WTC11 (cell line): Measurements from ENCODE around the gene GRIK5. TPM values are rescaled to one million over a fixed set of nuclear protein-coding genes. Genes with fewer than 3 reads are reported as not detected.
A peak's percentile ranks its signal among the peaks of the same experiment; 100 is the strongest.

Experiments used
- ATAC-seq: fragments of 200-7000 bp; cut with Tn5 transposase; 2 replicates; pipeline ENCODE4 v1.10.0; 2021; ENCODE audit warnings: mild to moderate bottlenecking, moderate library complexity
- CTCF ChIA-PET: fragments of 300-600 bp; sonication (Branson Sonifier 250); formaldehyde crosslinking; loops from one replicate; lab custom pipeline; 2021; ENCODE audit warnings: antibody characterized with exemption; lab: Charles Lee
- POLR2A ChIA-PET: fragments of 350-600 bp; sonication (Branson Sonifier 250); formaldehyde crosslinking; loops from one replicate; lab custom pipeline; 2021; ENCODE audit warnings: antibody characterized with exemption; lab: Charles Lee
- DNase-seq: peaks from one replicate; pipeline ENCODE4 v3.0.0; 2021; ENCODE audit warnings: low spot score
- H3K27ac Mint-ChIP-seq: 2 replicates; pipeline ENCODE4 v1.8.0; 2021; ENCODE audit warnings: mixed read lengths
- H3K27me3 Mint-ChIP-seq: 2 replicates; pipeline ENCODE4 v1.8.0; 2021; ENCODE audit warnings: low read depth, mild to moderate bottlenecking, moderate library complexity, mixed read lengths
- H3K36me3 Mint-ChIP-seq: 2 replicates; pipeline ENCODE4 v1.8.0; 2021; ENCODE audit warnings: mixed read lengths
- H3K4me1 Mint-ChIP-seq: 2 replicates; pipeline ENCODE4 v1.8.0; 2022; ENCODE audit warnings: mixed read lengths
- H3K4me3 Mint-ChIP-seq: 2 replicates; pipeline ENCODE4 v1.8.0; 2021; ENCODE audit warnings: mild to moderate bottlenecking, moderate library complexity, mixed read lengths
- H3K9me3 Mint-ChIP-seq: 2 replicates; pipeline ENCODE4 v1.8.0; 2021; ENCODE audit warnings: mixed read lengths
- CBFB ChIP-seq: sonication (generic); formaldehyde crosslinking; IDR thresholded peaks from 2 replicates; pipeline ENCODE4 v1.8.1; 2022; ENCODE audit warnings: mild to moderate bottlenecking, low read depth, missing genetic modification reagents
- EMX1 ChIP-seq: fragments of 250-450 bp; sonication (Bioruptor Pico); IDR thresholded peaks from 2 replicates; pipeline ENCODE4 v1.8.0; 2021; ENCODE audit warnings: mild to moderate bottlenecking
- GABPB1 ChIP-seq: sonication (generic); formaldehyde crosslinking; IDR thresholded peaks from 2 replicates; pipeline ENCODE4 v1.8.1; 2023; ENCODE audit warnings: mild to moderate bottlenecking, missing genetic modification reagents
- KAT7 ChIP-seq: sonication (generic); formaldehyde crosslinking; IDR thresholded peaks from 2 replicates; pipeline ENCODE4 v1.8.1; 2023; ENCODE audit warnings: missing genetic modification reagents, mild to moderate bottlenecking, borderline replicate concordance
- NR2C2 ChIP-seq: sonication (generic); formaldehyde crosslinking; IDR thresholded peaks from 2 replicates; pipeline ENCODE4 v1.8.0; 2022; ENCODE audit warnings: mild to moderate bottlenecking, missing genetic modification reagents
- RELA ChIP-seq: sonication (generic); formaldehyde crosslinking; IDR thresholded peaks from 2 replicates; pipeline ENCODE4 v1.8.1; 2022; ENCODE audit warnings: missing genetic modification reagents, mild to moderate bottlenecking, borderline replicate concordance
- ZNF121 ChIP-seq: sonication (generic); formaldehyde crosslinking; IDR thresholded peaks from 2 replicates; pipeline ENCODE4 v1.8.0; 2023; ENCODE audit warnings: missing genetic modification reagents
- ZNF263 ChIP-seq: sonication (generic); formaldehyde crosslinking; IDR thresholded peaks from 2 replicates; pipeline ENCODE4 v1.8.1; 2022; ENCODE audit warnings: low read depth, mild to moderate bottlenecking, moderate library complexity, missing genetic modification reagents
- total RNA-seq: library from RNA; stranded (reverse); gene quantifications from 3 replicates; pipeline ENCODE4 v1.2.3, GENCODE V29; 2021
- TF ChIP-seq, protein P1 (sequence below): fragments of 250-450 bp; sonication (Bioruptor Pico); IDR thresholded peaks from 2 replicates; pipeline ENCODE4 v1.8.0; 2021; ENCODE audit warnings: mild to moderate bottlenecking
- TF ChIP-seq, protein P2 (sequence below): sonication (generic); formaldehyde crosslinking; IDR thresholded peaks from 2 replicates; pipeline ENCODE4 v1.8.1; 2023; ENCODE audit warnings: mild to moderate bottlenecking, moderate library complexity, missing genetic modification reagents
- TF ChIP-seq, protein P3 (sequence below): sonication (generic); formaldehyde crosslinking; IDR thresholded peaks from 2 replicates; pipeline ENCODE4 v1.8.0; 2023; ENCODE audit warnings: missing genetic modification reagents
- TF ChIP-seq, protein P4 (sequence below): sonication (generic); formaldehyde crosslinking; IDR thresholded peaks from 2 replicates; pipeline ENCODE4 v1.8.0; 2022; ENCODE audit warnings: mild to moderate bottlenecking, missing genetic modification reagents
- TF ChIP-seq, protein P5 (sequence below): sonication (generic); formaldehyde crosslinking; IDR thresholded peaks from 2 replicates; pipeline ENCODE4 v1.8.0; 2023; ENCODE audit warnings: mild to moderate bottlenecking, missing genetic modification reagents
- TF ChIP-seq, protein P6 (sequence below): sonication (generic); formaldehyde crosslinking; IDR thresholded peaks from 2 replicates; pipeline ENCODE4 v1.8.1; 2023; ENCODE audit warnings: mild to moderate bottlenecking, missing genetic modification reagents
- TF ChIP-seq, protein P7 (sequence below): sonication (generic); formaldehyde crosslinking; IDR thresholded peaks from 2 replicates; pipeline ENCODE4 v1.8.1; 2023; ENCODE audit warnings: mild to moderate bottlenecking, missing genetic modification reagents, moderate library complexity

Gene GRIK5
- total RNA-seq, 1 experiment from 2014 or later, result 52.3 TPM

DNA sequence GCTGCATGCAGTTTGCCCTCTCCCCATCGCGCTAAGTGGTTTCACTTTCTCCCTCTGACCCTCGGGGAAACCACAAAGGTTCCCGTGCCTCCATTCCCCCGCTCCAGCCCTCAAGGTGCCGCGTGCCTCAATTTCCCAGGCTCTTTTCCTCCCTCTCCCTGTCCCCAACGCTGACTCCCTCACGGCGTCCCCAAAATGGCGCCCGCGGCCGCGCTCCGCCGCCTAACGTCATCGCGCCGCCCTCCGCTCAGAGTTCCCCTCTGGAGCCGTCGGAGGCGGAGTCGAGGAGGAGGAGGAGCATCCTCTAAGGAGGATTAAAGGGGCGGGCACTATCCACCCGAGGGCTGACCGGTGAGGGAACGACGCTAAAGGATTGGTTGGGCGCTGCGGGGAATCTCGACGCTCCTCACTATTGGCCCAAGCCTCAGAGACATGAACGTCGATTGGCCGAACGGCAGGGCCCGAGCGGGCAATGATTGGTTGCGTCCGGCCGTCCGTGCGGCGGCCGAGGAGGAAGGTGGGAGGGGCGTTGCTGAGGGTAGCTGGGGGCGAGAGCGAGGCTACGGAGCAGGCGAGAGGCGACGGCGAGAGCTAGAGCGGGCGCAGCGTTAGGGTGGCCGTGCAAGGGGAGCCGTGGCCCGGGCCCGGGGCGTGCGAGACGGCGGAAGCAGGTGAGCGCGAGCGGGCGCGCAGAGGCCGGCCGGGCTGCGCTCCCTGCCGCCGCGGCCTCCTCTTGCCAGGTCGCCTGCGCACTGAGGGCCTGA, 5.8 kb upstream of the GRIK5 start, which contains the start of gene ZNF574 (continued):
- TF ChIP-seq, protein P1, sequence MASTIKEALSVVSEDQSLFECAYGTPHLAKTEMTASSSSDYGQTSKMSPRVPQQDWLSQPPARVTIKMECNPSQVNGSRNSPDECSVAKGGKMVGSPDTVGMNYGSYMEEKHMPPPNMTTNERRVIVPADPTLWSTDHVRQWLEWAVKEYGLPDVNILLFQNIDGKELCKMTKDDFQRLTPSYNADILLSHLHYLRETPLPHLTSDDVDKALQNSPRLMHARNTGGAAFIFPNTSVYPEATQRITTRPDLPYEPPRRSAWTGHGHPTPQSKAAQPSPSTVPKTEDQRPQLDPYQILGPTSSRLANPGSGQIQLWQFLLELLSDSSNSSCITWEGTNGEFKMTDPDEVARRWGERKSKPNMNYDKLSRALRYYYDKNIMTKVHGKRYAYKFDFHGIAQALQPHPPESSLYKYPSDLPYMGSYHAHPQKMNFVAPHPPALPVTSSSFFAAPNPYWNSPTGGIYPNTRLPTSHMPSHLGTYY (CRISPR knock-in tag), result 0 out of 2 replicates have a peak, but pooled peaks have one; percentile 36
- TF ChIP-seq, protein P2, sequence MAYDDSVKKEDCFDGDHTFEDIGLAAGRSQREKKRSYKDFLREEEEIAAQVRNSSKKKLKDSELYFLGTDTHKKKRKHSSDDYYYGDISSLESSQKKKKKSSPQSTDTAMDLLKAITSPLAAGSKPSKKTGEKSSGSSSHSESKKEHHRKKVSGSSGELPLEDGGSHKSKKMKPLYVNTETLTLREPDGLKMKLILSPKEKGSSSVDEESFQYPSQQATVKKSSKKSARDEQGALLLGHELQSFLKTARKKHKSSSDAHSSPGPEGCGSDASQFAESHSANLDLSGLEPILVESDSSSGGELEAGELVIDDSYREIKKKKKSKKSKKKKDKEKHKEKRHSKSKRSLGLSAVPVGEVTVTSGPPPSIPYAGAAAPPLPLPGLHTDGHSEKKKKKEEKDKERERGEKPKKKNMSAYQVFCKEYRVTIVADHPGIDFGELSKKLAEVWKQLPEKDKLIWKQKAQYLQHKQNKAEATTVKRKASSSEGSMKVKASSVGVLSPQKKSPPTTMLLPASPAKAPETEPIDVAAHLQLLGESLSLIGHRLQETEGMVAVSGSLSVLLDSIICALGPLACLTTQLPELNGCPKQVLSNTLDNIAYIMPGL, result 0 out of 2 replicates have a peak, but pooled peaks have one; percentile 24
- TF ChIP-seq, protein P3, sequence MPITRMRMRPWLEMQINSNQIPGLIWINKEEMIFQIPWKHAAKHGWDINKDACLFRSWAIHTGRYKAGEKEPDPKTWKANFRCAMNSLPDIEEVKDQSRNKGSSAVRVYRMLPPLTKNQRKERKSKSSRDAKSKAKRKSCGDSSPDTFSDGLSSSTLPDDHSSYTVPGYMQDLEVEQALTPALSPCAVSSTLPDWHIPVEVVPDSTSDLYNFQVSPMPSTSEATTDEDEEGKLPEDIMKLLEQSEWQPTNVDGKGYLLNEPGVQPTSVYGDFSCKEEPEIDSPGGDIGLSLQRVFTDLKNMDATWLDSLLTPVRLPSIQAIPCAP (CRISPR knock-in tag), result peak; percentile 45; the same call in 1 of the 2 replicates
- TF ChIP-seq, protein P4, sequence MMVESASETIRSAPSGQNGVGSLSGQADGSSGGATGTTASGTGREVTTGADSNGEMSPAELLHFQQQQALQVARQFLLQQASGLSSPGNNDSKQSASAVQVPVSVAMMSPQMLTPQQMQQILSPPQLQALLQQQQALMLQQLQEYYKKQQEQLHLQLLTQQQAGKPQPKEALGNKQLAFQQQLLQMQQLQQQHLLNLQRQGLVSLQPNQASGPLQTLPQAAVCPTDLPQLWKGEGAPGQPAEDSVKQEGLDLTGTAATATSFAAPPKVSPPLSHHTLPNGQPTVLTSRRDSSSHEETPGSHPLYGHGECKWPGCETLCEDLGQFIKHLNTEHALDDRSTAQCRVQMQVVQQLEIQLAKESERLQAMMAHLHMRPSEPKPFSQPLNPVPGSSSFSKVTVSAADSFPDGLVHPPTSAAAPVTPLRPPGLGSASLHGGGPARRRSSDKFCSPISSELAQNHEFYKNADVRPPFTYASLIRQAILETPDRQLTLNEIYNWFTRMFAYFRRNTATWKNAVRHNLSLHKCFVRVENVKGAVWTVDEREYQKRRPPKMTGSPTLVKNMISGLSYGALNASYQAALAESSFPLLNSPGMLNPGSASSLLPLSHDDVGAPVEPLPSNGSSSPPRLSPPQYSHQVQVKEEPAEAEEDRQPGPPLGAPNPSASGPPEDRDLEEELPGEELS (CRISPR knock-in tag), result peak; percentile 32
- TF ChIP-seq ZNF263, result no peak
- TF ChIP-seq, protein P5, sequence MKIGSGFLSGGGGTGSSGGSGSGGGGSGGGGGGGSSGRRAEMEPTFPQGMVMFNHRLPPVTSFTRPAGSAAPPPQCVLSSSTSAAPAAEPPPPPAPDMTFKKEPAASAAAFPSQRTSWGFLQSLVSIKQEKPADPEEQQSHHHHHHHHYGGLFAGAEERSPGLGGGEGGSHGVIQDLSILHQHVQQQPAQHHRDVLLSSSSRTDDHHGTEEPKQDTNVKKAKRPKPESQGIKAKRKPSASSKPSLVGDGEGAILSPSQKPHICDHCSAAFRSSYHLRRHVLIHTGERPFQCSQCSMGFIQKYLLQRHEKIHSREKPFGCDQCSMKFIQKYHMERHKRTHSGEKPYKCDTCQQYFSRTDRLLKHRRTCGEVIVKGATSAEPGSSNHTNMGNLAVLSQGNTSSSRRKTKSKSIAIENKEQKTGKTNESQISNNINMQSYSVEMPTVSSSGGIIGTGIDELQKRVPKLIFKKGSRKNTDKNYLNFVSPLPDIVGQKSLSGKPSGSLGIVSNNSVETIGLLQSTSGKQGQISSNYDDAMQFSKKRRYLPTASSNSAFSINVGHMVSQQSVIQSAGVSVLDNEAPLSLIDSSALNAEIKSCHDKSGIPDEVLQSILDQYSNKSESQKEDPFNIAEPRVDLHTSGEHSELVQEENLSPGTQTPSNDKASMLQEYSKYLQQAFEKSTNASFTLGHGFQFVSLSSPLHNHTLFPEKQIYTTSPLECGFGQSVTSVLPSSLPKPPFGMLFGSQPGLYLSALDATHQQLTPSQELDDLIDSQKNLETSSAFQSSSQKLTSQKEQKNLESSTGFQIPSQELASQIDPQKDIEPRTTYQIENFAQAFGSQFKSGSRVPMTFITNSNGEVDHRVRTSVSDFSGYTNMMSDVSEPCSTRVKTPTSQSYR (CRISPR knock-in tag), result peak; percentile 47; the same call in 1 of the 2 replicates
- 0 out of 2 replicates have a peak, but pooled peaks have one; percentile 62 for TF ChIP-seq KAT7
- TF ChIP-seq ZNF121, result no peak
- TF ChIP-seq, protein P6, sequence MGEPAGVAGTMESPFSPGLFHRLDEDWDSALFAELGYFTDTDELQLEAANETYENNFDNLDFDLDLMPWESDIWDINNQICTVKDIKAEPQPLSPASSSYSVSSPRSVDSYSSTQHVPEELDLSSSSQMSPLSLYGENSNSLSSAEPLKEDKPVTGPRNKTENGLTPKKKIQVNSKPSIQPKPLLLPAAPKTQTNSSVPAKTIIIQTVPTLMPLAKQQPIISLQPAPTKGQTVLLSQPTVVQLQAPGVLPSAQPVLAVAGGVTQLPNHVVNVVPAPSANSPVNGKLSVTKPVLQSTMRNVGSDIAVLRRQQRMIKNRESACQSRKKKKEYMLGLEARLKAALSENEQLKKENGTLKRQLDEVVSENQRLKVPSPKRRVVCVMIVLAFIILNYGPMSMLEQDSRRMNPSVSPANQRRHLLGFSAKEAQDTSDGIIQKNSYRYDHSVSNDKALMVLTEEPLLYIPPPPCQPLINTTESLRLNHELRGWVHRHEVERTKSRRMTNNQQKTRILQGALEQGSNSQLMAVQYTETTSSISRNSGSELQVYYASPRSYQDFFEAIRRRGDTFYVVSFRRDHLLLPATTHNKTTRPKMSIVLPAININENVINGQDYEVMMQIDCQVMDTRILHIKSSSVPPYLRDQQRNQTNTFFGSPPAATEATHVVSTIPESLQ (CRISPR knock-in tag), result no peak
- TF ChIP-seq, protein P7, sequence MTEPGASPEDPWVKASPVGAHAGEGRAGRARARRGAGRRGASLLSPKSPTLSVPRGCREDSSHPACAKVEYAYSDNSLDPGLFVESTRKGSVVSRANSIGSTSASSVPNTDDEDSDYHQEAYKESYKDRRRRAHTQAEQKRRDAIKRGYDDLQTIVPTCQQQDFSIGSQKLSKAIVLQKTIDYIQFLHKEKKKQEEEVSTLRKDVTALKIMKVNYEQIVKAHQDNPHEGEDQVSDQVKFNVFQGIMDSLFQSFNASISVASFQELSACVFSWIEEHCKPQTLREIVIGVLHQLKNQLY, result no peak
- no peak for TF ChIP-seq CBFB (CRISPR knock-in tag)
- no peak for TF ChIP-seq GABPB1
- no peak for TF ChIP-seq NR2C2
- no peak for TF ChIP-seq RELA

DNA sequence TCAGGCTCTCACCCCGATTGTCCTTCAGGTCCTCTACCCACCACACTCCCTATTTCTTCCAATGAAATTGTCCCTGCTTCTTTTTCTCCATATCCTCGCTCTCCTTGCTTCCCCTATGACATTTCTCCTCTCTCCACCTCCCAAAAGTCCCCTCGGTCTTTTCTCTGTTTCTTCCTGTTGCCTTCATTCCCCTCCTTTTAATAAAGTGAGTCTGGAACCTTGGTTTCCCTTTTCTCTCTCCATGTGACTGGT, 5.3 kb upstream of the GRIK5 start:
- Mint-ChIP-seq H3K27me3 (no peaks in the 10 kb centered on the region), H3K36me3 (peaks cover 21% of the 10 kb centered on the region), H3K4me3 (peak overlapping the region; percentile 99), H3K27ac (peak overlapping the region; percentile 100), H3K9me3 (no peaks in the 10 kb centered on the region), H3K4me1 (peaks cover 45% of the 10 kb centered on the region)
- POLR2A ChIA-PET, result no interaction called here
- TF ChIP-seq, protein P2, result no peak
- TF ChIP-seq EMX1, result 0 out of 2 replicates have a peak, but pooled peaks have one; percentile 52
- ATAC-seq, result no peak
- CTCF ChIA-PET, result no interaction called here
- no peak for DNase-seq
